GM18526 (cell line): ENCODE data around the gene USP22.

Experiments
- POLR2A ChIP-seq: IDR thresholded peaks from 3 replicates; pipeline ENCODE4 v1.6.1; 2011; ENCODE audit not compliant: insufficient read length; ENCODE audit errors: extremely low read depth

USP22 gene

GRCh38 chr17:20991276-20992037, 51.4 kb downstream of the USP22 start:
- TF ChIP-seq POLR2A: no peak

- no peak for TF ChIP-seq POLR2A
Measured at GRCh38 chr17:20989991-20990855, 52.6 kb downstream of the USP22 start.

- TF ChIP-seq POLR2A: no peak
Measured at GRCh38 chr17:20989481-20989880, 53.3 kb downstream of the USP22 start.

- TF ChIP-seq POLR2A: no peak
Measured at GRCh38 chr17:20988896-20989295, 53.9 kb downstream of the USP22 start.

GRCh38 chr17:20988001-20988636, 54.7 kb downstream of the USP22 start:
- no peak for TF ChIP-seq POLR2A

GRCh38 chr17:20987511-20987910, 55.3 kb downstream of the USP22 start:
- no peak for TF ChIP-seq POLR2A

- TF ChIP-seq POLR2A: no peak
Measured at GRCh38 chr17:20986767-20987510, 55.9 kb downstream of the USP22 start.

- TF ChIP-seq POLR2A: no peak
Measured at GRCh38 chr17:20983359-20983637, 59.5 kb downstream of the USP22 start.

GRCh38 chr17:20982589-20983358, 60.0 kb downstream of the USP22 start:
- no peak for TF ChIP-seq POLR2A

GRCh38 chr17:20981046-20981920, 61.5 kb downstream of the USP22 start:
- no peak for TF ChIP-seq POLR2A

- no peak for TF ChIP-seq POLR2A
Measured at GRCh38 chr17:20979792-20980083, 63.1 kb downstream of the USP22 start.

- no peak for TF ChIP-seq POLR2A
Measured at GRCh38 chr17:20975566-20975965, 67.2 kb downstream of the USP22 start.

GRCh38 chr17:20970329-20970728, 72.5 kb downstream of the USP22 start:
- TF ChIP-seq POLR2A: no peak
